ENCODE results near the gene NISCH.

GRCh38 chr3:52458770-52459545 lies 3.6 kb downstream of the NISCH start:
- TF ChIP-seq POLR2A (IDR thresholded peaks at IDR 0.05), result no peak
- TF ChIP-seq, protein P1, sequence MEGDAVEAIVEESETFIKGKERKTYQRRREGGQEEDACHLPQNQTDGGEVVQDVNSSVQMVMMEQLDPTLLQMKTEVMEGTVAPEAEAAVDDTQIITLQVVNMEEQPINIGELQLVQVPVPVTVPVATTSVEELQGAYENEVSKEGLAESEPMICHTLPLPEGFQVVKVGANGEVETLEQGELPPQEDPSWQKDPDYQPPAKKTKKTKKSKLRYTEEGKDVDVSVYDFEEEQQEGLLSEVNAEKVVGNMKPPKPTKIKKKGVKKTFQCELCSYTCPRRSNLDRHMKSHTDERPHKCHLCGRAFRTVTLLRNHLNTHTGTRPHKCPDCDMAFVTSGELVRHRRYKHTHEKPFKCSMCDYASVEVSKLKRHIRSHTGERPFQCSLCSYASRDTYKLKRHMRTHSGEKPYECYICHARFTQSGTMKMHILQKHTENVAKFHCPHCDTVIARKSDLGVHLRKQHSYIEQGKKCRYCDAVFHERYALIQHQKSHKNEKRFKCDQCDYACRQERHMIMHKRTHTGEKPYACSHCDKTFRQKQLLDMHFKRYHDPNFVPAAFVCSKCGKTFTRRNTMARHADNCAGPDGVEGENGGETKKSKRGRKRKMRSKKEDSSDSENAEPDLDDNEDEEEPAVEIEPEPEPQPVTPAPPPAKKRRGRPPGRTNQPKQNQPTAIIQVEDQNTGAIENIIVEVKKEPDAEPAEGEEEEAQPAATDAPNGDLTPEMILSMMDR (IDR thresholded peaks at IDR 0.05), result no peak
- no peak for TF ChIP-seq POLR2AphosphoS5 (IDR thresholded peaks at IDR 0.05)
- no peak for TF ChIP-seq EP300 (IDR thresholded peaks at IDR 0.05)

All from suprapubic skin (tissue), 4 donors.